WTC11 (cell line): Measurements from ENCODE around the gene SNRPD1.

Experiments used
- CREB1 ChIP-seq: sonication (generic); formaldehyde crosslinking; IDR thresholded peaks from 2 replicates; pipeline ENCODE4 v1.8.0; 2023; ENCODE audit warnings: mild to moderate bottlenecking, missing genetic modification reagents
- CTCF ChIP-seq: fragments of 200-600 bp; IDR thresholded peaks from 2 replicates; pipeline ENCODE4 v1.8.0; 2022; ENCODE audit warnings: antibody characterized with exemption
- ESRRA ChIP-seq: sonication (generic); formaldehyde crosslinking; IDR thresholded peaks from 2 replicates; pipeline ENCODE4 v1.8.1; 2022; ENCODE audit warnings: mild to moderate bottlenecking, missing genetic modification reagents, borderline replicate concordance
- ZBTB43 ChIP-seq: sonication (generic); formaldehyde crosslinking; IDR thresholded peaks from 2 replicates; pipeline ENCODE4 v1.8.1; 2023; ENCODE audit warnings: mild to moderate bottlenecking, missing genetic modification reagents

- no peak for TF ChIP-seq CTCF
- no peak for TF ChIP-seq ZBTB43 (CRISPR knock-in tag)
- TF ChIP-seq ESRRA (CRISPR knock-in tag): no peak
- no peak for TF ChIP-seq CREB1 (CRISPR knock-in tag)
Observed at GRCh38 chr18:21669736-21670285, 57.7 kb downstream of the SNRPD1 start.
